HG02885 (cell line): ENCODE measurements around the gene TNFSF10.
"Not testable (repeated sequence)": the region's sequence is repeated elsewhere in the genome, so short reads cannot be mapped to it uniquely, and the experiment has no call there.

Experiments
- ATAC-seq: cut with Tn5 transposase; IDR thresholded peaks from one replicate; pipeline ENCODE4 v1.9.1; 2021; ENCODE audit warnings: mild to moderate bottlenecking; ENCODE audit not compliant: unreplicated experiment, poor library complexity

TNFSF10 gene

DNA sequence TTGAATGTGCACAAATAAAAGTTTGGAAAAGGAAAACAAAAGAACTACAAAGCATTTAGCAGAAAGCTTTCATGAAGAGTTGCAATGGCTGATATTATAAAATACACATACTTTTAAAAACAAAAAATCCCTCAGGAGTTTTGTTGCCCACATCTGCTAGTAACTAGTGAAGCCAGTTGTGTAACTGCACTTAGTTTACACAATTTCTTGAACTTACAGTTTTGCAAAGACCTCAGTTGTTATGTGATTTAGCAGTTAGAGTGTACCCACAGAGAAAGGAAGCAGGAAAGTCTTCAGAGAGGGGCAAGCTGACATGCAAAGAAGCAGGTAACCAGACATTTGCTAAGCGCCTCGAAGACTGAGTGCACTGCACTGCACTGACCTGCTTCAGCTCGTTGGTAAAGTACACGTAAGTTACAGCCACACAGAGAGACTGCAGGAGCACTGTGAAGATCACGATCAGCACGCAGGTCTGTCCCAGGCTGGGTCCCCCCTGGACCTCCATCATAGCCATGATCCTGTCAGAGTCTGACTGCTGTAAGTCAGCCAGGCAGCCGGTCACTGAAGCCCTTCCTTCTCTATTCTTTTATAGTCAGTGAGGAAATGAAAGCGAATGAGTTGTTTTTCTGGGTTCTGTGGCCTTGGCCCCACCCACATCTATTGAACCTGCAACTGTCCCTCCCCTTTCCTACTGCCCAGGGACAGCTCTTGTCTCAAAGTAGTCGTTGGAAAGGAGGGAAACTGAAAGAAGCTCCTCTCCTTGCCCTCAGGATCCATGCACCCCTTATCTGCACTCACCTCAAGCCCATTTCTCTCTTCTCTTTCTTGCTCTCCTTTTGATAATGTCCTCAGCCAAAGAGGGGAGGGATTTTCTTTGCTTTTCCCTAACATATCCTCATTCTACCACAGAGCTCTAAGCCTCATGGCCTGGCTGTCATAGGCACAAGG lies at the start of gene TNFSF10:
Gene TNFSF10 (minus strand): TSS at position 560 of the 948 bp plus-strand sequence. CDS start 46 bp downstream, at position 514.
- ATAC-seq = peak; percentile 88

DNA sequence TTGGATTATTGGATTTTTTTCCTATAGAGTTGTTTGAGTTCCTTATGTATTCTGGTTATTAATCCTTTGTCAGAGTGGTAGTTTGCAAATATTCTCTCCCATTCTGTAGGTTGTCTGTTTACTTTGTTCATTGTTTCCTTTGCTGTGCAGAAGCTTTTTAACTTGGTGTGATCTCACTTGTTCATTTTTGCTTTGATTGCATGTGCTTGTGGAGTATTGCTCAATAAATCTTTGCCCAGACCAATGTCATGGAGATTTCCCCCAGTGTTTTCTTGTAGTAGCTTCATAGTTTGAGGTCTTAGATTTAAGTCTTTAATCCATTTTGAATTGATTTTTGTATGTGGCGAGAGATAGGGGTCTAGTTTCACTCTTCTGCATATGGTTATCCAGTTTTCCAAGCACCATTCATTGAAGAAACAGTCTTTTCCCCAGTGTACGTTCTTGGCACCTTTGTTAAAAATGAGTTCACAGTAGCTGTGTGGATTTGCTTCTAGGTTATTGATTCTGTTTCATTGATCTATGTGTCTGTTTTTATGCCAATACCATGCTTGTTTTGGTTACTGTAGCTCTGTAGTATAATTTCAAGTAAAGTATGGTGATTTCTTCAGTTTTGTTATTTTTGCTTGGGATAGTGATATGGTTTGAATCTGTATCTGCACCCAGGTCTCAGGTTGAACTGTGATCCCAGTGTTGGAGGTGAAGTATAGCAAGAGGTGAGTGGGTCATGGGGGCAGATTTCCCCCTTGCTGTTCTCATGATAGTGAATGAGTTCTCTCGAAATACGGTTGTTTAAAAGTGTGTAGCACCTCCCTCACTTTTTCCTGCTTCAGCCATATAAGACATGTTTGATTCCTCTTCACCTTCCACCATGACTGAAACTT lies 46.1 kb upstream of the TNFSF10 start:
- no peak for ATAC-seq

DNA sequence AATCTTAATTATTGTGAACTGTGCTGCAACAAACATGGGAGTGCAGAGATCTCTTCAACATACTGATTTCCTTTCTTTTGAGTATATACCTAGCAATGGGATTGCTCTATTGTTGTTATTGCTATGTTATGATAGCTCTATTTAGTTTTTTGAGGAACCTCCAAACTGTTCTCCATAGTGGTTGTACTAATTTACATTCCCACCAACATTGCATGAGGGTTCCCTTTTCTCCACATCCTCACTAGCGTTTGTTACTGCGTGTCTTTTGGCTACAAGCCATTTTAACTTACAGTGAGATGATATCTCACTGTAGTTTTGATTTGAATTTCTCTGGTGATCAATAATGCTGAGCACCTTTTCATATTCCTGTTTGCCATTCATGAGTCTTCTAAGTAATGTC lies 45.5 kb upstream of the TNFSF10 start:
- no peak for ATAC-seq

DNA sequence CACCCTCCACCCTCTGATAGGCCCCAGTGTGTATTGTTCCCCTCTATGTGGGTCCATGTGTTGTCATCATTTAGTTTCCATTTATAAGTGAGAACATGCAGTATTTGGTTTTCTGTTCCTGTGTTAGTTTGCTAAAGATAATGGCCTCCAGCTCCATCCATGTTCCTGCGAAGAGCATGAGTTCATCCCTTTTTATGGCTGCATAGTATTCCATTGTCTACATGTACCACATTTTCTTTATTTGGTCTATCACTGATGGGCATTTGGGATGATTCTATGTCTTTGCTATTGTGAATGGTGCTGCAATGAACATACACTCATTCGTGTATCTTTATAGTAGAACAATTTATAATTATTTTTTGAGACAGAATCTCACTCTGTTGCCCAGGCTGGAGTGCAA lies 43.6 kb upstream of the TNFSF10 start:
- not testable (repeated sequence) for ATAC-seq

DNA sequence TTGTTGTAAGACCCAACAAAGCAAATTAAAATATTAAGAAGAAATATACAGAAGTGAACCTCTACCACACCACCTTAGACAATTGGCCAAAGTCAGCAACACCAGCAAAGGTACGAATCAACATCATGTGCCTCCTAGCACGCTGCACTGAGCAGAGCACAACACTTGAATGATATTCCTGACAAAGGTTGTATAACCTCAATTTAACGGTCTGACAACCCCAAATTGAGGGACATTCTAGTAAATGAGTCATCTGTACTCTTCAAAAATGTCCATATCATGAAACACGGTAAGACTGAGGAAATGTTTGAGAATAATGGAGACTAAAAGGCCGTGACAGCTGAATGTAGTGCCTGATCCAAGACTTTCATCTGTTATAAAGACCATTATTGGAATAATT lies 41.3 kb upstream of the TNFSF10 start:
- ATAC-seq = no peak

DNA sequence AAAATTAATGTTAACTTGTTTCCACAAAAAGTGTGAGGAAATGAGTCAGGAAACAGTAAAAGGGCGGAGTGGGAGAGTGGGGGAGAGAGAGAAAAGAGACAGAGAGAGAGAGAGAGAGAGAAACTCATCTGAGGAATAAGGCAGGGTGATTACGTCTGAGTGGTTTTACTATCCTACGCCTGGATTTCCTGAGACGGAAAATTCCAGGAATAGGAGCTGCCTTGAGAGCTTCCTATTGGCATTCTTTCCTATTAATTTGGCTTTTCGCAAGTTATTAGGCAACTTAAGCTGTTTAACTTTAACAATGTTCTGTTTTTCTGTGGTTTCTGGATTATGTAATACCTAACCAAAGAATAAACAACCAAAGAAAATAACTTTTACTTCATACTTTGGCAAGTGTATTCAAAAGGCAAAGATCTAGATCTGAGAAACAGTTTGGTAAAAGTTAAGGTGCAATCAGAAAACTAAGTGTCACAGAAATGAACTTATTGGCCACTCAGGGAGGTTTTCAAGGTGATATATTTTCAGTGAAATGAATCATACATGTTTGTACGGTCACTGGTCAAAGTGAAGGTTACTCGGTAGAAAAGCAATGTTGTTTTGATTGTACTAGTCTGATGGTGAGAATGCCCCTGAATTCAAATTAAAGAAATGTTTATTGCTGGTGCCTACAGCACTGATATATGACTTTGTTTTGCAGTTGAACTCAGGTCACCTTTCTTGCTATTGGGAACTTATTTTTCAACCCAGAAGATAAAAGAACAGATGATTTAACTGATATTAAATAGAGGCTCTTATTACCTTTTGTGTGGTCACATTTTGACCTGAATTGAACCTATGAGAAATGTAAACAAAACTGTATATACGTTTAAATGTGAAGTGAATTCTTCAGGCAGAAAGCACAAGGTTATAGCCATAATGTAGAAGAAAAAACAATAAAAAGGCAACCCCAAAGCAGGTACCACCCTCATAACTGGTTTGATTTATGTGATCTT lies 39.9 kb upstream of the TNFSF10 start:
- peak; percentile 51 for ATAC-seq

DNA sequence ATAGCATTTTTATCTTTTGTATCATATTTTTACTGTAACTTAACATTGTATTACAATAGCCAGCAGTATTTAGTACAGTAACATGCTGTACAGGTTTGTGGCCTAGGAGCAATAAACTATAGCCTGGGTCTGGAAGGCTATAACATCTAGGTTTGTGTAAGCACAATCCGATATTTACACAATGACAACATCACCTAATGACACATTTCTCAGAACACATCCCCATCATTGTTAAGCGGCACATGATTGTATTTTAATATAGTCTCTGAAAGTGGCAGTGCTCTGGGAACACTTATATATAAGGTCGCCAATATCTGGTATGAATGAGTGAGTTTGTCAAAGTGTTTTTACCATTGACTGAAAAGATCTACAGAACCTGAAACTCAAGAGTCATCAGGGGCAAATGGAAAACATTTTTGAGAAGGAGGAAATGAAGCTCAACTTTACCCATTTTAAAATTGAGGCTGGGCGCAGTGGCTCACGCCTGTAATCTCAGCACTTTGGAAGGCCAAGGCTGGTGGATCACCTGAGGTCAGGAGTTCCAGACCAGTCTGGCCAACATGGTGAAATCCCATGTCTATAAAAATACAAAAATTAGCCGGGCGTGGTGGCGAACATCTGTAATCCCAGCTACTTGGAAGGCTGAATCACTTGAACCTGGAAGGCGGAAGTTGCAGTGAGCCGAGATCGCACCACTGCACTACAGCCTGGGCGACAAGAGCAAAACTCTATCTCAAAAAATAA lies 38.8 kb upstream of the TNFSF10 start:
- peak; percentile 44 for ATAC-seq

DNA sequence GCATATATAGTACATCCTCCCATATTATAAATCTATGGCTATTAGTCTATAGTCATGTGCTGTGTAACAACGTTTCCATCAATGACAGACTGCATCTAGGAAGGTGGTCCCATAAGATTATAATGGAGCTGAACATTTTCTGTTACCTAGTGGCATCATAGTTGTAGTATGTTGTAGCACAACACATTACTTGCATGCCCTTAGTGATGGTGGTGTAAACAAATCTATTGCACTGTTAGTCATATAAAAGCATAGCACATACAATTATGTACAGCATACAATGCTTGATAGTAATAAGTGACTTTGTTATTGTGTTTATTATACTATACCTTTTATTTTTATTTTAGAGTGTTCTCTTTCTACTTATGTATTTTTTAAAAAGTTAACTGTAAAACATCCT lies 37.4 kb upstream of the TNFSF10 start:
- ATAC-seq = no peak

DNA sequence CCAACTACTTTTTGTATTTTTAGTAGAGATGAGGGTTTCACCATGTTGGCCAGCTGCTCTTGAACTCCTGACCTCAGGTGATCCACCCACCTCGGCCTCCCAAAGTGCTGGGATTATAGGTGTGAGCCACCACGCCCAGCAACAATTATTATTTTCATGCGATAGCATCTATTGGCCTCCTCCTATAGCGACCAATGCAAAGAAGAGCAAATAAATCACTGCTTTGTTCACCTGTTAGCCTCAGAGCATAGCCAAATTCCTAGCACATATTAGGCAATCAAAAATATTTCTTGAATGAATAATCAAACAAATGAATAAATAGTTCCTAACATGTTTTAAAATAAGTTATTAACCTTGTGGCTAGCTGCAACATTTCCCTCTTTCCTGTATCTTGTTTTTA lies 36.8 kb upstream of the TNFSF10 start:
- ATAC-seq = no peak

DNA sequence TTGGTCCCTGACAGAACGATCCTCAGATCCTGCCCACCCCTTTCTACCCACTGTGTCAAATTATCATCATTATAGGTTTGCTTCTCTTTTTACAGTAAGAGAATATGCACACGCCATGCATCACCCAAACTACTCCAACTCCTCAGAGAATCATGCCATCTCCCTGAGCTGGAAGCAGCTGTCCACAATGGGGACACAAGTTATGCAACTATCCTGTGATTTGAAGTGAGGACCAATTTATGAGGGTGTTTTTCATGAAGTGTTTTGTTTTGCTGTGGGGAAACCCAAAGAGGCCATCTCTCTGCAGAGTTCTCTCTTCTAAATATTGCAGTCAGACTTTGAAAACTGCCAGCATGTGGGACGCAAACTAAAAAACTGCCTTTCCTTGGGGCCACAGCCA lies 35.8 kb upstream of the TNFSF10 start:
- ATAC-seq = no peak

DNA sequence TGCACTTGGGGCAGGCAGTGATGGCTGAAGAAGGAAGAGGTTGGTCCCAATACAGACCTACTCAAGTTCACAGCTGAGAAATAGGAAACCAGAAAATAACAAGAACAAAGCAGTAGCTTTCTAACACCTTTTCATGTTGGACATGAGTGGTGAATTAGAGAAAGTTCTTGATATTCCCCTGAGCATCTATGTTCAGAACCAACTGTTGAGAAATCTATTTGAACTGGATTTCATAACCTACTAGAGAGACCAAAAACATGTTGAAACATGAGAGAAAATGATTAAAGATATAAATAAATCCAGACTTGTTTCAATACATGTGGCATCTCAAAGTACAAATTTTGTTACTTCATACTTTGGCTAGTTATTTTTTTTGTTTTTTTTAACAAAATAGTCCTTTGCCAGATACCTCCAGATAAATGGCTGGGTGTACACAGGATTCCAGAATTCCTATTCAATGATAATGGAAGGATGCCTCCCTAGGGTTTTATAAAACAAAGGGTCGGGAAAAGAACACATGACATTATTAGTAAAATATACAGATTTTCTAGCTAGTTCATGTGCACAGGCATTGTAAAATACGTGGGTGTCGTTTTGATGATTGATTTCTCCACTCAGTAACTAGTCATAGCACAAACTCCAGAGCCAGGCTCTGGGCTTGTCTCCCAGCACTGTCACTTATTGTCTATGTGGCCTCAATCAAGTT lies 34.4 kb upstream of the TNFSF10 start:
- ATAC-seq = no peak

DNA sequence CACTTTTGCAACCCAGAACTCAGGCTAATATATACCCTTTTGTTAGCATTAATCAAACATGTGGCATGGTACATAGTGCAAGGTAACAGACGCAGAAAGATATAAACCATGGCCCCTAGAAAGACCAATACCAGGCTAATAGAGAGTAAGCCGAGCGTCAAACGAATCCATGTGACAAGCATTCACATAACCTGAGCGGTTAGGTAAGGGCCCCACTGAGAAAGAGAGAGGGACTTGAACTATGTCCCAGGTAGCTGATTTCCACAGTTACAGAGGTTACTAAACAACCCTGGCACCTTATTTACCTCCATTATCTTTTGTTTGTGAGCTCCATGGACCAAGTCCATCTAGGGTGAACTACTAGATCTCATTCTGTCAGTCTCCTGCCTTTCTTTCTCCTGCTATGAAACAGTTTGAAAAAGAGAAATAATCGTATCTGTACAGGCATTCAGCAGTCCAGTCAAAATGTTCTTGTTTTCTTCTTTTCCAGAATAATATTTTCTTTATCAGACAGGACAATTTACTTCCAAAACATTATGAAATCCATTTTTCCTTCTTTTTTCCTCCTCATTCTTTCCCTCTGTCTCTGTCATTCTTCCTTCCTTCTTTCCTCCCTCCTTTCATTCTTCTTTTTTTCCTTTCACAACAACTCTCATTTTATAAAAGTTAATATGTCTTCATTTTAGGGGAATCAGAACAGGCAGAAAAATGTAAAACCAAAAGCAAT lies 30.5 kb upstream of the TNFSF10 start:
- ATAC-seq = no peak

DNA sequence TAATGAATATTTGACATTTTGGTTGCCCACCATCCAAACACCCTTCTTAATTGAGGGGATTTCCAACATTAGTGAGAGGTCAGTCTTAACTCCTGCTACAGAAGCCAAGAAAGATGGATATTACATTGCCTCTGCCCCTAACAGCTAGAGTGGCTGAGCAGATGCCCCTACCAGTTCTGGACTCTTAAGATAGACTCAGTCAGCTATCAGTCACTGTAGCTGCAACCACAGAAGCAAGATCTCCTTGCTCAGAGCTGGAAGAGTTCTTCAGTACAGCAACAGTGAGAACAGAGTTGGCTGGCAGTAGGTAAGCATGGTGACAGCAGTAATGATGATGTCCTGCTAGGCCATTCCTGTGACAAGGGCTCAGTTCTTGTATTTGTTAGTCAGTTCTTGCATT lies 29.4 kb upstream of the TNFSF10 start:
- ATAC-seq = no peak

DNA sequence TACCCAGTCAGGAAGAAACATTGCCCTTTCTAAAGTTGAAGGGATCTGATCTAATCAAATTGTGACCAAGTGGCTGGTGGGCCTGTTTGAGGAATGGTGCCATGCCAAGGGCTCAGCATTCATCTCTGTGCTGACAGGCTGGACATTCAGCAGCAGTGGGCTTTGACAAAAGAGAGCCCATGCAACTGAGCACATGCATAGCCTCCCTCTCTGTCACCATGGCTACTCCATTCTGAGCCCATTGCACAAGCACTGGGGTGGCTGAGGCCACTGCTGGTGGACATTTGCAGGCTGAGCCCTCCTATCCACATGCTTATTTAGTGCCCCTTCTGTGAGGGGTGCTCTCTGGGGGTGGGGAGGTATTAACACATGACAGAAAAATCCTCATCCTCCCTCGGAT lies 28.6 kb upstream of the TNFSF10 start:
- no peak for ATAC-seq

DNA sequence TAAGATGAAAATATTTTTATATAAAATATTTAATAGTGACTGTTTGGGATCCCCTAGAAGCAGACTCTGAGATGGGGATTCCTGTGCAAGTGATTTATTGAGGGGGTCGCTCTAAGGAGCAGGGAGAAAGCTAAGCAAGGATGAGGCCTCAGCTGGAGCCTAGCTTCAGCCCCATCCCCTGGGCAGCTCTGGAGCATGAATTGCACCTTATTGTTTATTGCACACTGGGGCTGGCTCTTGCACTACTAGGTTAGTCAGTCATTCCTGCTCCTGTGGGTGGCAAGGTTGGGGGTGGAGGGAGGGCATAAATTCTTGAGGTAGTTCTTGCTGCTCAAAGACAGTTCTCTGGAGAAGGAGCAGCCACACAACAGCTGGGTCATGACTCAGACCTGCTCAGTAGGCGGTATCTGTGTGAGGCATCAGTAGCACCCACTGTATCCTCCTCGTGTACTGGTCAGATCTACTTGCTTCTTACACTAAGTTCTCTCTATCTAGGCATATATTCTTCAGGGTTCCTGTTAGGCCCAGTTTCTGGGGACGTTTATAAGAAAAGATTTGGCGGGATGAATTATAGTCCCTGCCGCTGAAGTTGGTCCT lies 27.2 kb upstream of the TNFSF10 start:
- ATAC-seq = peak; percentile 75

DNA sequence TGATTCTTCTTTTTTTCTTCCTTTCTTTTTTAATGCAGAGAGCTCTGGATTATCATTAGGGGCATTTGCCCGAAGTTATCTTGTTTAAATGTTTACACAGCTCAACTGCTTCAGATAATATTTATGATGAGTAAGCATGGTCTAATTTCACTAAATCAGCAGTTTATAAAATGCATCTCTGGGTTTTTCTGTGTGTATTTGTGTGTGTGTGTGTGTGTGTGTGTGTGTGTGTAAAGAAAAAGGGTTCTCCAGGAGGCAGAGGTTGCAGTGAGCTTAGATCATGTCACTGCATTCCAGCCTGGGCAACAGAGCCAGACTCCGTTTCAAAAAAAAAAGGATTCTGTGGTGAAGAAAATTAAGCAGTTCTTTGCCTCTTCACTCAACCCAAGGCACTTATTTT lies 25.9 kb upstream of the TNFSF10 start:
- no peak for ATAC-seq

DNA sequence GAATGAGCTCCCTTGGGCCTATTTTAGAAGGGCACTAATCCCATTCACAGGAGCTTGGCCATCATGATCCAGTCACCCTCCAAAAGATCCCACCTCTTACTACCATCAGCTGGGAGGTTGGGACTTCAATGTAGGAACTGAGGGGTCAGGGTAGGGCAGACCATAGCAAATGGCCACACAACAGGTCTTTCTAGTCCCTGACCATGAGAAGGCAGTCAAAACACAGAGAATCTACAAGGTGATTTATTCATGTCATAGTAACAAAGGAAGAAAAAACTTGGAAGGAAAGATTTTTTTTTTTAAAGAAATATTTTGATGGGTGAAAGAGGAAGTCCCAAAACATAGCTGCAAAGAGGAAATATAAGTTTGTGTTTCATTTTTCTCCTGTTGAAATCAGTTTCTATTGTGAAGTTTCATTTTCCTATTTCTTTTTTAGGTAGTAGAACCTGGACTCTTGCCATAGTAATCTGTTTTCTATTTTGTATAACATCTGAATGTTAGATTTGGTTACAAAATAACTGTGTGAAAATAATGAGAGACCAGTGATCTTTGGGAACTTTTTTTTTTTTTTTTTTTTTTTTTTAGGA lies 23.5 kb upstream of the TNFSF10 start:
- no peak for ATAC-seq
